LoVo (cell line): ENCODE results near the gene GATA5.

Experiments used
- DNase-seq: peaks from one replicate; pipeline ENCODE4 v3.0.0-alpha.2; 2016; ENCODE audit warnings: low spot score

The GATA5 gene

GRCh38 chr20:62487561-62488354 lies 12.0 kb upstream of the GATA5 start:
- DNase-seq: no peak

- DNase-seq: no peak
Measured at GRCh38 chr20:62487118-62487517, 11.3 kb upstream of the GATA5 start.

GRCh38 chr20:62486484-62486883 lies 10.7 kb upstream of the GATA5 start:
- no peak for DNase-seq

GRCh38 chr20:62485701-62486089 lies 9.9 kb upstream of the GATA5 start:
- DNase-seq: no peak

GRCh38 chr20:62485062-62485700 lies 9.4 kb upstream of the GATA5 start:
- no peak for DNase-seq

GRCh38 chr20:62484478-62484877 lies 8.7 kb upstream of the GATA5 start:
- no peak for DNase-seq

GRCh38 chr20:62483613-62484458 lies 8.0 kb upstream of the GATA5 start:
- no peak for DNase-seq

- DNase-seq: no peak
Measured at GRCh38 chr20:62482974-62483373, 7.2 kb upstream of the GATA5 start.

- DNase-seq: no peak
Measured at GRCh38 chr20:62482146-62482809, 6.5 kb upstream of the GATA5 start.

GRCh38 chr20:62481425-62482145 lies 5.8 kb upstream of the GATA5 start:
- DNase-seq: no peak

- DNase-seq: no peak
Measured at GRCh38 chr20:62480318-62480717, 4.5 kb upstream of the GATA5 start.

GRCh38 chr20:62479656-62480055 lies 3.9 kb upstream of the GATA5 start:
- no peak for DNase-seq

- no peak for DNase-seq
Measured at GRCh38 chr20:62479156-62479555, 3.4 kb upstream of the GATA5 start.

GRCh38 chr20:62477669-62478455 lies 2.1 kb upstream of the GATA5 start:
- no peak for DNase-seq

- DNase-seq: no peak
Measured at GRCh38 chr20:62476056-62476838, 452 bp upstream of the GATA5 start.

- DNase-seq: no peak
Measured at GRCh38 chr20:62475027-62475771, 596 bp downstream of the GATA5 start.

GRCh38 chr20:62474604-62475026 lies 1.2 kb downstream of the GATA5 start:
- DNase-seq: no peak

- no peak for DNase-seq
Measured at GRCh38 chr20:62473717-62474603, 1.8 kb downstream of the GATA5 start.
